HG02870 (cell line): Measurements from ENCODE around the gene CDK14.
"Not testable (repeated sequence)": the region's sequence is repeated elsewhere in the genome, so short reads cannot be mapped to it uniquely, and the experiment has no call there.

ENCODE experiments used
- ATAC-seq: cut with Tn5 transposase; IDR thresholded peaks from one replicate; pipeline ENCODE4 v1.9.1; 2021; ENCODE audit warnings: mild to moderate bottlenecking, moderate library complexity; ENCODE audit not compliant: unreplicated experiment

Gene CDK14

DNA sequence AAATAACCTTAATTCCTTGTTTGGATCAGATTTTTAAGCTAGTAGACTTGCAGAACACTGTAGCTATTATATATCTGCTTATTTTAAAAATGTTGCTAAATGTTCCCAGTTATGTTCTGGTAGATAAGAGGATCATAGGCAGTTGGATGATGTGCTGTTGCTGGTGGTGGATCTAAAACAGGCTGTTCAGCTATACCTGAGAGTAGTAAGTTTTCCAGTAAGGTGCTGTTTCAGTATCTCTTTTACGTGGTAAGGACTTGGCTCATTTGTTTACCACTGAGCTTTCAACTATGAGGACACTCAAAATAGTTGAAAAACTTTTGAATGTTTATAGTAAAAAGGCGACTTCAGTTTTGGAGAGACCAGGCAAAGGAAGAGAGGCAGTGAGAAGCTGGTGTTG lies 180.9 kb downstream of the CDK14 start:
- peak; percentile 96 for ATAC-seq

DNA sequence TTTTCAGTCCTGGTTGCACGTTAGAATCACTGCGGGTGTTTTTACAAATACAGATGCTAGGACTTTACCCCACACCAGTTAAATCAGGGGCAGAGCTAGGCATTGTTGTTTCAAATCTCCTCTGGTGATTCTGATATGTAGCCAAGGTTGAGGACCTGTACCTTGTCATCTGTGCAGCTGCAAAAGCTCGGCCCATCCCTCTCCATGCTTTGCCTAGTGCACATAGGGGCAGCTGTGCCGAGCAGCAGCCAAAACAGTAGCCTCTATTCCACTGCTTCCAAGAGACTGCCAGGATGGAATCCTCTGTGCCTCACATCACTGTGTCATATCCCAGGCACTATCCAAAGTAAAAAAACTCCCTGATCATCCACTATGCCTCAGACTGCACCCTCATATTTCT lies 181.3 kb downstream of the CDK14 start:
- ATAC-seq, result no peak

DNA sequence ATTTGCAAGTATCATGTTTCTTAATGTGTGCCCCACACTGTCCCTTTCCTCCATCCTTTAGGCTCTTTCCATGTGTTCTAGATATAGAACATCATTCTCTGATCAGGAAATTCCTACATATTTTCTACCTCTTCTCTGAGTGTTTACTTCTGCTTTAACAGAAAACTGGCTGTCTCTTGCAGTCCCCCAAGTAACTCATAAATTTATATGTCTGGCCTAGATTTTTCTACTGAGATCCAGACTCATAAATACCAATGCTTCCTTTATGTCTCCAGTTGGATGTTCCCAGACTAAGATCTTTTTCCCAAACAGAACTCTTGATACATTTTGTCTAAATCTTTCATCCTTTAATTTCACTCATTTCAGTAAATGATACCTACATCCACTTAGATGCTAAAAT lies 181.8 kb downstream of the CDK14 start:
- ATAC-seq, result no peak

DNA sequence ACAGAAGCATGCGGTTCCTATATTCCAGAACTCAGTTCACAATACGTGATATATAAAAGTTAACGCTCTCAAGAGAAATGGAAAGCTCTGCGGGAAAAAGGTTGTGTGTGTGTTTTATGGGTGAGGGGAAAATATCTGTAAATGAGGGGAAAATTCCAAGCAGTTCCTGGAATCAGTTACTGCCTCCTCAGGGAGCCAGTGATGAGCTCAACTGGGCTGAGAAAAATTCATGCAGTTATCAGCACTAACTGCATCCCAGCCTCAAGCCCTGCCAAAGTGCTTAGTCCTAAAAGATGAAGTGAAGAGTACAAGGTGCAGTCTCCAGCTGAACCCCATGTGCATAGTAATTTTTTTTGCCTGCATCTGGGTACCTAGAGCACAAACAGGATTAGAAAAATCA lies 191.9 kb downstream of the CDK14 start:
- no peak for ATAC-seq

DNA sequence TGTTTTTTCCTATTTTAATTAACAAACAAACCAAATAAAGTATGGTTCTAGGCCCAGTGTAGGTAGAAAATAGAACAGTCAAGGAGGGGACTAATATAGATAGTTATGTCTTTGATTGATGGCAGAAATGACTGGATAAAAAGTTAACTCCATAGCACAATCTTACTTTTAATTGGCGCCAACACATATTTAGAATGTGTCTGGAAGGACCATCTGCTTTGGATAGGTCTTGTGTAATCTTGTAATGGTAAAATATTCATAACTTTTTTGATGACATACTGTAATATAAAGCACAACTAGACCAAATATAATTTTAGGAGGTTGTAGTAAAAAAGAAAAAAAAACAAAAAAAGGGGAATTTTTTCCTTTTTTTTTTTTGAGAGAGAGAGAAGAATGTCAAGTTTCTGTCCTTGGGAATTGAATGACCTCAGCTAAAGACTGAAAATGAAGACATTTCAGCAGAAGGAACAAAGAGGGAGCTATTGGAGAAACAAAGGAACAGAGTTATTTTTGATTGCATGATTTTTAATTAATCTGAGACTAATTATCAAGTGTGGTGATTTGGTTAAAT lies 193.7 kb downstream of the CDK14 start:
- no peak for ATAC-seq

DNA sequence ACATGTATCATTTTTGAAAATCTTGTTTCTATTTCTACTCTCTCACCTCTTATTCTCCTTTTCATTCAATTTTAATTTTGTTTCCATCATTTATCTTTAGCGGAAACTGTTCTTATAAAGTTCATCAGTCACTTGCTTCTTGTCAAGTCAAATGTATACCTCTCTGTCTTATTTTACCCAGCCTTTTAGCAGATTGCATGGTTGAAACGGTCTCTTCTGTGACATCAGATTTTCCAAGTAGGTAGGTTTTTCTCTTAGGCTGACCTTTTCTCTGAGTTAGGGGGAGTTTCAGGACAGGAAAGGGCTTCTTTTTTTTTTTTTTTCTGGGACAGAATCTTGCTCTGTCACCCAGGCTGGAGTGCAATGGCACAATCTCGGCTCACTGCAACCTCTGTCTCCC lies 195.5 kb downstream of the CDK14 start:
- ATAC-seq, result no peak

DNA sequence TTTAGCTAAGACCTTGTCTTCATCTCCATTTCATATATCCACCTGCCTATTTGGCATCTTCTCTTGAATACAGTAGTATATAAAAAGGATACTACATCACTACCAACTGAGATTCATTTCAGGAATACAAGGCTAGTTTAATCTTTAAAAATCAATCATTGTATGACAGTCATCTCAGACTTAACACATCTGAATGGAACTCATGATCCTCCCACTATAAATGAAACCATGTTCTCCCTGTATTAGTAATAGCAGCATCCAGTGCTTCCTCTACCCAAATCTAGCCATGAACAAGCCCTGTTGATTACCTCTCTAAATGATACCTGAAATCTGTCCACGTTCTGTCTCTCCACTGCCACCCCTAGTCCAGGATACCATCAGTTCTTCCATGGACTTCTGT lies 196.2 kb downstream of the CDK14 start:
- ATAC-seq, result no peak

DNA sequence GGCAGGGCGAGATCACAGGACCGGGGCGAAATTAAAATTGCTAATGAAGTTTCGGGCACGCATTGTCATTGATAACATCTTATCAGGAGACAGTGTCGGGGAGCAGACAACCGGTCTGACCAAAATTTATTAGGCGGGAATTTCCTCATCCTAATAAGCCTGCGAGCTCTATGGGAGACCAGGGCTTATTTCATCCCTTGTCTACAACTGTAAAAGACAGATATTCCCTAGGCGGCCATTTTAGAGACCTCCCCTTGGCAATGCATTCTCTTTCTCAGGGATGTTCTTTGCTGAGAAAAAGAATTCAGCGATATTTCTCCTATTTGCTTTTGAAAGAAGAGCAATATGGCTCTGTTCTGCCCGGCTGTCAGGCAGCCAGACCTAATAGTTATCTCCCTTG lies 198.1 kb downstream of the CDK14 start:
- not testable (repeated sequence) for ATAC-seq

DNA sequence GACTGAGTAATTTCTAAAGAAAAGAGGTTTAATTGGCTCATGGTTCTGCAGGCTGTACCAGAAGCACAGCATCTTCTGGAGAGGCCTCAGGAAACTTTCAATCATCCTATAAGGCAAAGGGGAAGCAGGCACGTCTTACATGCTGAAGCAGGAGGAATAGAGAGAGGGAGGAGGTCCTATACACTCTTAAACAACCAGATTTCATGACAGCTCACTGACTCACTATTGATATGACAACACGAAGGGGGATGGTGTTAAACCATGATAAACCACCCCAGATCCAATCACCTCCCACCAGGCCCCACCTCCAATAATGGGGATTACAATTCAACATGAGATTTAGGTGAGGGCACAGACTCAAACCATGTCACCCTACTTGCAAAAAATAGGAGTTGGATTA lies 201.5 kb downstream of the CDK14 start:
- no peak for ATAC-seq

DNA sequence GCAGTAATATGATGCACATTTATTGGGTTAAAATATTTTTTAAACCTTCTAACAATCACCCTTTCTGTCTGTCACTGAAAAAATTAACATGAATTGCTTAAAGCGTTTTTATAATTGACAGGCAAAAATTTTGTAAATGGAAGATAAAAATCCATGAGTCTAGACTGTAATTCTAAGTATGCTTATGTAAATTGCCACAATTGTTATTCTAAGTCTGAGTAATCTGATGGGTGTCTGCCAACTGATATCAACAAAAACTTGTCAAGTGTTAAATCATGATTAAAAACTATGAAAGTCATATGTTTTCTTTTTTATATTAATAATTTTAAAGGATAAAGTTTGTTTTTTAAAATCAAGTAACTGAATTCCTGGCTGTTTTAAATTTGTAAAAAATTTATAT lies 208.2 kb downstream of the CDK14 start:
- no peak for ATAC-seq

DNA sequence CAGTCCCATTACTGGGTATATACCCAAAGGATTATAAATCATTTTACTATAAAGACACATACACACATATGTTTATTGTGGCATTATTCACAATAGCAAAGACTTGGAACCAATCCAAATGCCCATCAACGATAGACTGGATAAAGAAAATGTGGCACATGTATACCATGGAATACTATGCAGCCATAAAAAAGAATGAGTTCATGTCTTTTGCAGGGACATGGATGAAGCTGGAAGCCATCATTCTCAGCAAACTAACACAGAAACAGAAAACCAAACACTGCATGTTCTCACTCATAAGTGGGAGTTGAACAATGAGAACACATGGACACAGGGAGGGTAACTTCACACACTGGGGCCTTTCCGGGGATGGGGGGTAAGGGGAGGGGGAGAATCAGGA lies 219.4 kb downstream of the CDK14 start:
- ATAC-seq, result not testable (repeated sequence)

DNA sequence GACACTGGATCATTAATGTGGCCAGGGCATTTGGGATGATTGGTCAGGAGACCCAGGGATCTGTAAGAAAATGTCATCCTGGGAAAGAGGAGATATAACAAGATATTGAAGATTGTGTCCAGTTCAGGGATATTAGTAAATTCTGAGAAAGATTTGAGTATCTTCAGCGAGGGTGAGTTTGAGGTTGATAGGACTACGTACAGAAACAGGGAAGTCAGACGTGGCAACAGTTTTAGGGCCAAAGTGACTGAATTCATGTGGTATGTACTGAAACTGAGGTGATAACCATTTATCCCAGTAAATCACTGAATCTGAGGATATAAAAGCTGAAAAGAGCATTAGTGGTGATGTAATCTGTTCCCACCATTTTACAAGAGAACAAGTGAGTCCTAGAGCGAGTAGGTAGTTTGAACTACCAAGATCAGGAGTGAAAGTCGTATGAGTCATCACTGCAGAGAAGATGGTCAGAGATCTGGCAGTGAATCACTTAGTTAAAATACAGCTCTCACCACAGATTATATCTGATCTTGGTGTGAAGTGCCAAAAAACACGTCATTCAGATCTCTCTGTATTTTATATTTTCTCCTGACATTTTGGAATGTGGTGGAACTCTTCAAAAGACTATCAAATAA lies 220.5 kb downstream of the CDK14 start:
- ATAC-seq, result peak; percentile 100

DNA sequence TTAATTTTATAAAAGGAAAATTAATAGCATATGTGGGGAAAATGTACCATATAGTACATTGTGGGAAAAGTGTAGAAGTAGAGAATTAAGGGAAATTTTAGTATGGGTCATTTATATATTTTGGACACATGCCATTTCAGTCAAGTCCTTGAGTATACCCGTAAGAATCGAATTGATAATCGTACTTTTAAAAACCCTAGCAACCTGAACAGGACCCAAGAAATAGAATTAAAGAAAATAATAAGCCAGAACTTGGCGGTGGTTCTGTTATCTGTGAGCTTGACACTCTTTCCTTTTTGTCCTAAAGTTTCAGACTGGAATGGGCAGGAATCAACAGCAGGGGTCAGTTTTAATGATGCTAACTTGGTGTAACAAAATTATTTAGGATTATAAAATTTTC lies 221.0 kb downstream of the CDK14 start:
- no peak for ATAC-seq

DNA sequence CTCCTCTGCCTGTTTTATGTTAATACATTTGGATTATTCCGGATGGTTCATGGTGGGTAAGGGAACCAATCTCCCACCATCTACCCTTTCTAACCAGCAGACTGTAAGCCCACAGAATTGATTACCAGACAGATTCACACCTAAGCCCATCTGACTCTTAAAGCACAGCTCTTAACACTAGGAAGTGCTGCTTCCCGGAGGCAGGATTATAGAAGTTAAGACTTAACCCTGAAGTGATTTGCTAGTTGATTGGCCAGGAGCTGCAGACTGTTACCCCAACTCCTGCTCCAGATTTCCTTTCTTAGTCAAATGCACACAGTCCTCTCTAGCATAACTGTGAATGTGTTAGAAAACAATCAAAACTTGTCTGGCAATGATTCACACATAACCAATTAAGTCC lies 221.7 kb downstream of the CDK14 start:
- ATAC-seq, result no peak

DNA sequence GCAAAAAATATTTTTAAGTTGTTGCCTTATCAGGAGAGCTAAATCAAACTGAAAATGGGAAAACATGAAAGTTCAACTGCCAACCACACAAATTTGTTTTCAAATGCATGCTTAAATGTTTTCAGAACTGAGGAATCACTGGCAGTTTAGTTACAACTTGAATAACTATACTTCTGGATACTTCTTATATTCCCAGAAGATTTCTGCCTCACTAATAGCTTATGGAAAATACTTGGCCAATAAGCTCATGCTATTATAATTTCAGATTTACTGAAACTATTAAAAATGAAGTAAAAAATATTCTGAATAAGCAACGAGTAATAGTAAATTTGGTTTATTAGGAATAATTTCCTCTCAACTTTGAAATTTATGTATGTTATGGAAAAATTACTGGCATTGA lies 222.2 kb downstream of the CDK14 start:
- ATAC-seq, result no peak

DNA sequence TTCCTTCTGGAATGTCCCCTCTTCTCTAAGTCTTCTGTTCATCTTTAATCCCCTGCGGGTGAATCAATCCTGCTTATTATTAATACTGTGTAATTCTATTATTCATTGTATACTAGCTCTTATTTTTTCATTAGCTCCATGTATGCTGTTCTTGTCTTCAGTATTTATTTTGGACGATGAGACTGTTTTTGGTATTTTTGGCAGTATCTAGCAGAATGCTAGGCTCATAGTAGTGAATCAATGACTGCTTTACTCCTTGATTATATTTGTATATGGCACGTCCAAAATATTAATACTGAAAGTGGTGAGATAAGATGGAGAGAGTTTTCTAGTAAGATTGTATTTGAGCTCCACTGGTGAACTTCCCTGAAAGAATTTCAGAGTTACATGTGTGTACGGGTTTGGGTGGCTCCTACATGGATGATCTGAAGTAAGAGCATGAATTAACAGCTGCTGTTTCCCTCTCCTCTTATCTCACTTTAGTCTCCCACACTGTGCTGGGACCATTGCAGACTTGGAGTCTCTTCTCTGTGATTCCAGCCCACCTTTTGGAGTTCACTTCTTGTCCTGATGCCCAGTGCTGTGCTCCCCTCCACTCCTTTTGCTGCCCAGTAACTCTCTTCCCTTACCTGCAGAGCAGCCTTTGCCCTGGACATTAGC lies 226.0 kb downstream of the CDK14 start:
- no peak for ATAC-seq

DNA sequence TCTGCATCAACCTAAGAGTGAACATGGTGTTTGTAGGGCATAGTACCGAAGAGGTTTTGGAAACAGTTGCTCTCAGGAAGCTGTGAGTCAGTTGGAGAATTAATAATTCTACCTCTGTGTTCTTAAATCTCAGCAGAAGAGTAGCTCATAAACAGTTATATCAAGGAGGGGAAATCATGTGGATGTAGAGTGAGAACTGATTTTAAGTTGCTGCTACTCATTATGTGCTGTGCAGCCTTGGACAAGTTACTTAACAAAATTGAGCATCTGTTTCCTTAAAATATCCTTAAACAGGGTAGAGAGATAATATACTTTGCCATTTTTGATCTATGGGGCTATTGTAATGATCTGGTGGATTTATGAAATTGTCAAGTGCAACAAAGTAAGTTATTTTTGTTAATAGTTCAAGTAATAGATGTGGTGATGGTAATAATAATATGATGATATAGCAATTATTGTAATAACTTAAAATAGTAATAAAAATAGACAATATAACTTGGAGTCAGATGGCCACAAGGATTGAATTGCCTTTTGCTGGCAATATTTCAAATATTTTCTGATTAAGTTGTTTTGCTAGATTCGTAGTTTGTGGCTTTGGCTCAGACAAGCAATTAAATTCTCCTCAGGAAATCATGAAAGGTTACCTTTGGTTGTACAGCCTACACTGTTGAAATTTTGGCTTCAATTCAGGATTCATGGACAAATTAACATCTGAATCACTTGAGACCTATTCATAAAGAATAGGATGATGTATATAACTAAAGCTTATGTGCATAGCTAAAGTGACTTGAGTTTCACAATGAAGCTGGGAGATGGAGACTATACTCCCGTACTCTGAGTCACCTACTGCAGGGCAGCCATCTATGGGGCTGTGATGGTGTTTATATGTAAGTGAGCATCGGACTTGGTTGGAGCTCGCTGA lies 228.5 kb downstream of the CDK14 start:
- ATAC-seq, result no peak

DNA sequence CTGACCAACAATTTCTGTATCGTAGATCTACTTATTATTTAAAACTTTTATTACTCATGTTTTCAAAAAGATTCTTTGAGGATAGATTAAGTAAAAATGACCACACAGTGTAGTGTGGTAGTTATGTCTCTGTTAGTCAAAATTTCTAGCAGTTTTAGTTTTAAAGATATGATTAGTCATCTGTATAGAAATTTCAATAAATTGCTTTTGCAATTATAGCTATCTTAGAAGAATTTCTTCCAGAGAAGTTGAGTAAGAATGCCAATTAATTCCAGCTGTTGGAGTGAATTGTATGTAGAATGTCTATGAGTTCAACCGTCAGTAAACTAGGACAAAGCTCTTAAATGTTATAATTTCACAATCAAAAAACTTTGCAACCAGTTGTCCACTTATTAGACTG lies 229.7 kb downstream of the CDK14 start:
- ATAC-seq, result no peak

DNA sequence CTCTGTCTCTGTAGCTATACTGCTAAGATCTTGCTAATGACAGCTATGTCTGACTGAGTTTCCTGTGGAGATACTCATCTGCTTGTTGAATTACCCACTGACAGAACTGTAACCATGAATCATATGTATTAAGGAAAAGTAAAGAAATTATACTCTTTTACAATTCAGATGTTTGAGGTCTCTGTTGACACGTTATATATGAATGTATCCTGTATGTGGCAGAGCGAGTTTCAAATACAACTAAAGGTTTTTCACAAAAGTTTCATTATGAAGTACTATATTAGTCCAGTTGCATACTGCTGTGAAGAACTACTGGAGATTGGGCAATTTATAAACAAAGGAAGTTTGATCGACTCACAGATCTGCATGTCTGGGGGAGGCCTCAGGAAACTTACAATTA lies 232.5 kb downstream of the CDK14 start:
- no peak for ATAC-seq

DNA sequence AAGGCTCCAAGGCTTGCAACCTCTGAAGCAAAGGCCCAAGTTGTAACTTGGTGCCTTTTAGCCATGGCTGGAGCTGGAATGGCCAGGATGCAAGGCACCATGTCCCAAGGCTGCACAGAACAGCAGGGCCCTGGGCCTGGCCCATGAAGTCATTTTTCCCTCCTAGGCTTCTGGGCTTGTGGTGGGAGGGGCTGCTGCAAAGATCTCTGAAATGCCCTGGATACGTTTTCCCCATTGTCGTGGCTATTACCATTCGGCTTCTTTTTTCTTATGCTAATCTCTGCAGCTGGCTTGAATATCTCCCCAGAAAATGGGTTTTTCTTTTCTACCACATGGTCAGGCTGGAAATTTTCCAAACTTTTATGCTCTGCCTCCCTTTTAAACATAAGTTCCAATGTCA lies 234.2 kb downstream of the CDK14 start:
- ATAC-seq, result no peak

DNA sequence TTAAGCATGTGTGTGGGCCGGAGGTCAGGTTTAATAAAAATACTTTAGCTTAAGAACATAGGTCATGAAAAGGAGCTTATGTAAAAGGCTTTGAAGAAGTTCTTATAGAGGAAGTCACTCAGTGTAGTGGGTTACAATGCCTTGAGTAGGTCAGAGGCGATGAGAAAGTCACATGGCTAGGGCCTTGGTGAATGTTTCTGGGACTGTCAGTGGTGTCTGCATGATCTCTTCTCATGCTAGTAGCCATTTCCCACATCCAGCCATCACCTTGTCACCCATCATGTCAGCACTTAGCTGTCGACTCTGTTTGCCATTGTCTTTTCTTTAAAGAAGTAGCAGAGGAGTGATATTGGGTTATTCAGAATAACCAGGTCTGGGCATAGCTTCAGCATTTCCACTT lies 236.6 kb downstream of the CDK14 start:
- no peak for ATAC-seq

DNA sequence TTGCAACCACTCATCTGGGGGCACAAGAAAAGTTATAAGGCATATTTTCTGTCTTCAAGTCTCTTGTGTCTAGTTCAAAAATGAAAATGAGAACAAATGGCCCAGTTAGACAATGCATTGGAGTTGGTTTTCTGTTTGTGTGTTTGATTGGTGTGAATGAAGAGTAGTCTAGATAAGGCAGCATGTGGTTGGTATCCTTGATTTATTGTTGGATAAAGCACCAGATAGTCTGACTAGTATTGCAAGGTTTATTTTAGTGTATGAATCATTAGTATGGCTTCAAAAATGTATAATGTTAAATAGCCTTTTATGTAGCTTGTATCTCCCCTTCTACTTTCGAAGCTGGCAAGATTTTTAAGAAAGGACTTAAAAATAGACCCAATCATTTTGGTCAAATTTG lies 237.3 kb downstream of the CDK14 start:
- ATAC-seq, result no peak
